ENCODE results near the gene CADM4. TPM values are rescaled to one million over a fixed set of nuclear protein-coding genes. Genes with fewer than 3 reads are reported as not detected.

CADM4 gene
- total and polyA plus RNA-seq, 10 of the 15 experiments (the other 5 are each of a cell fraction or from before 2014, with no cell fraction given) = 0.04 to 0.12 (median 0.08) TPM; not detected in 5

DNA sequence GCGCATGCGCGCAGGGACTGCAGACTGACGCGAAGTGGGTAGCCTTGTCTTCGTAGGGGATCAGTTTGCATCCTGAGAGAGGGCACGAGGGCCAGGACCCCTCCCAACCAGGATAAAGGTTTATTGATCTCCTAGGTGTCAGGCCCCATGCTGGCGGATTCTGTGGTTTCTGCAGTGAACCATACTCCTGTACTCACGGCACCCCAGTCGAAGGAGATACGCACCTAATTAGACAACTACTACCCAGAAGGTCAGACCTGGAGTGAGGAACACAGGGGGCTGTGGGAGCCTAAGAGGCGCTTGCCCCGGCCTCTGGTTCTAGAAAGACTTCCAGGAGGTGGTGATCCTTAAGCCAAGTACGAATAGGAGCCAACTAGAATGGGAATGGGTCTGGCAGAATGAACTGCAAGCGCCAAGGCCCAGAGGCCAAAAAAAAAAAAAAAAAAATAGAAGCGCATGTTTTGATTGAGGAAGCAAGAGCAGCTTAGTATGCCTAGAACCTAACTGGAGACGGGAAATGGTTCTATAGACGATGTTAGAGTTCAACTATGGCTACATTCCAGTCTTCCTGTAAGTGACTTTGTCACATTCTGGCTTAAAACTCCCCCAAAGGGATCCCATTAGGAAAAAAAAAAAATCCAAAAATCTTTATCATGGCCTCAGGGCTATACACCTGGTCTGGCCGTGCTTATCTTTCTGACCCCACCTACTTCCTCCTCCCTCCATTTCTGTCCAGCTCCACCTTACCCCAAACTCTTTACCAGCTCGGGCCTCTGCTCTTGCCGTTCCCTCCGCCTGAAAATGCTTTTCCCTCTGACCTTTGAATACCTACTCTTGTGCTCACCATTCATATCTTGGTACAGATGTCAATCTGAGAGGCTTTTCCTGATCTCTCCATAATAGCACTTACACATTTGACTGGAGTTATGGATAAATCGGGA, 19.3 kb downstream of the CADM4 start:
- ATAC-seq (no peak), FAIRE-seq (no peak), DNase-seq (ENCODE audit: low read depth, low spot score) (no peak)
- ChIA-PET POLR2A (no interaction called here), CTCF (interaction anchor here (1.2 to 1.9 kb wide), 2 partner anchors 25 to 65 kb away, joined by 3 to 7 read pairs; partner anchors contain the start of gene IRGQ), SMC1A (ENCODE audit: uncharacterized antibody, unreplicated experiment) (no interaction called here), RAD21 (ENCODE audit: unreplicated experiment) (no interaction called here)
- Histone ChIP-seq H3K79me2 (ENCODE audit: control insufficient read depth, insufficient read depth, low read length) (peaks cover 18% of the 10 kb centered on the region), H3K4me3 (peak overlapping the region; percentile 82), H2AFZ (ENCODE audit: control insufficient read depth, low read depth, low read length) (peak overlapping the region; percentile 77), H3K27ac (ENCODE audit: control insufficient read depth, insufficient read depth) (peak overlapping the region; percentile 77), H3K4me1 (ENCODE audit: control insufficient read depth, insufficient read depth, low read length) (peaks cover 6% of the 10 kb centered on the region; the same call in 1 of the 2 replicates), H3K27me3 (replicated peaks in 1 of 2; ENCODE audit: control insufficient read depth in 2 of 2, insufficient read depth in 2 of 2, low read length in 1 of 2) (no peaks in the 10 kb centered on the region), H3K4me2 (ENCODE audit: control insufficient read depth, insufficient read depth) (peak overlapping the region; percentile 99), H3K9me3 (replicated peaks; ENCODE audit: control insufficient read depth, insufficient read depth, low read length) (no peaks in the 10 kb centered on the region), H4K20me1 (ENCODE audit: control insufficient read depth, insufficient read depth) (no peaks in the 10 kb centered on the region), H3K36me3 (ENCODE audit: control insufficient read depth in 2 of 2, insufficient read depth in 2 of 2, low read length in 1 of 2) (no peaks in the 10 kb centered on the region), H3K9ac (ENCODE audit: control insufficient read depth, insufficient read depth, low read length) (peak overlapping the region; percentile 85; the same call in 1 of the 2 replicates)
- in situ Hi-C loops (cut with MboI) (no loop called here), intact Hi-C loops (cut with micrococcal nuclease; ENCODE audit: unreplicated experiment) (no loop called here)
- WGBS (ENCODE audit: insufficient coverage, insufficient replicate concordance, low lambda C conversion rate, missing lambda C conversion rate) = 50% methylated on average over 23 of the region's 23 CpGs
- TF ChIP-seq, protein P1, sequence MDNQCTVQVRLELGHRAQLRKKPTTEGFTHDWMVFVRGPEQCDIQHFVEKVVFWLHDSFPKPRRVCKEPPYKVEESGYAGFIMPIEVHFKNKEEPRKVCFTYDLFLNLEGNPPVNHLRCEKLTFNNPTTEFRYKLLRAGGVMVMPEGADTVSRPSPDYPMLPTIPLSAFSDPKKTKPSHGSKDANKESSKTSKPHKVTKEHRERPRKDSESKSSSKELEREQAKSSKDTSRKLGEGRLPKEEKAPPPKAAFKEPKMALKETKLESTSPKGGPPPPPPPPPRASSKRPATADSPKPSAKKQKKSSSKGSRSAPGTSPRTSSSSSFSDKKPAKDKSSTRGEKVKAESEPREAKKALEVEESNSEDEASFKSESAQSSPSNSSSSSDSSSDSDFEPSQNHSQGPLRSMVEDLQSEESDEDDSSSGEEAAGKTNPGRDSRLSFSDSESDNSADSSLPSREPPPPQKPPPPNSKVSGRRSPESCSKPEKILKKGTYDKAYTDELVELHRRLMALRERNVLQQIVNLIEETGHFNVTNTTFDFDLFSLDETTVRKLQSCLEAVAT (IDR thresholded peaks at IDR 0.05) = 0 out of 2 replicates have a peak, but pooled peaks have one; percentile 65
- TF ChIP-seq RUNX3 (IDR thresholded peaks at IDR 0.05; ENCODE audit: low read length) (peak; percentile 23; the same call in 1 of the 2 replicates), NRF1 (conservative IDR thresholded peaks at IDR 0.05; ENCODE audit: low read depth, low read length) (peak; percentile 48; the same call in 1 of the 2 replicates), CBX3 (IDR thresholded peaks at IDR 0.05; ENCODE audit: borderline replicate concordance, low read depth) (no peak)
- BruUV-seq (replicated peaks) = TSS peak; percentile 85
